Endothelial cell (in vitro differentiated cells): ENCODE results near the gene LPP. TPM values are rescaled to one million over a fixed set of nuclear protein-coding genes. Genes with fewer than 3 reads are reported as not detected.

Experiments
- DNase-seq: peaks from one replicate; pipeline ENCODE4 v3.0.0; 2021; ENCODE audit warnings: low spot score
- H3K27ac Mint-ChIP-seq: one replicate; pipeline ENCODE4 v1.8.0; 2021; ENCODE audit warnings: mixed read lengths, inconsistent platforms; ENCODE audit not compliant: unreplicated experiment
- H3K27me3 Mint-ChIP-seq: one replicate; pipeline ENCODE4 v1.8.0; 2021; ENCODE audit warnings: mild to moderate bottlenecking, moderate library complexity, mixed read lengths, inconsistent platforms; ENCODE audit not compliant: unreplicated experiment
- H3K36me3 Mint-ChIP-seq: one replicate; pipeline ENCODE4 v1.8.0; 2021; ENCODE audit warnings: mild to moderate bottlenecking, low read depth, mixed read lengths, inconsistent platforms; ENCODE audit not compliant: unreplicated experiment
- H3K4me1 Mint-ChIP-seq: one replicate; pipeline ENCODE4 v1.8.0; 2021; ENCODE audit warnings: mild to moderate bottlenecking, mixed read lengths, inconsistent platforms; ENCODE audit not compliant: unreplicated experiment
- H3K4me3 Mint-ChIP-seq: one replicate; pipeline ENCODE4 v1.8.0; 2021; ENCODE audit warnings: mild to moderate bottlenecking, mixed read lengths, inconsistent platforms; ENCODE audit not compliant: unreplicated experiment
- H3K9me3 Mint-ChIP-seq: one replicate; pipeline ENCODE4 v1.8.0; 2021; ENCODE audit warnings: mixed read lengths, inconsistent platforms; ENCODE audit not compliant: unreplicated experiment
- CTCF ChIP-seq: fragments of 200-600 bp; sonication (generic); IDR thresholded peaks from one replicate; pipeline ENCODE4 v1.5.0; 2021; ENCODE audit warnings: antibody characterized with exemption; ENCODE audit not compliant: unreplicated experiment
- total RNA-seq: library from RNA; stranded (reverse); fragmentation: NEBNext Ultra II Directional; extraction: Animal tissue kit (Norgen Biotek cat#: 25700); gene quantifications from one replicate; pipeline ENCODE4 v1.2.1, GENCODE V29; 2021; ENCODE audit not compliant: unreplicated experiment

The LPP gene
- total RNA-seq, 1 donor from 2014 or later, result 181 TPM

- H3K36me3 Mint-ChIP-seq, result peaks cover 19% of the 10 kb centered on the region
- no peaks in the 10 kb centered on the region for H3K9me3 Mint-ChIP-seq
- DNase-seq, result no peak
- peaks cover 5% of the 10 kb centered on the region for H3K27me3 Mint-ChIP-seq
- no peak overlapping the region for H3K27ac Mint-ChIP-seq
- peaks cover 38% of the 10 kb centered on the region for H3K4me1 Mint-ChIP-seq
- H3K4me3 Mint-ChIP-seq, result no peak overlapping the region
- TF ChIP-seq CTCF, result no peak
Measured at GRCh38 chr3:188209740-188210139, 55.8 kb downstream of the LPP start.

- H3K4me1 Mint-ChIP-seq, result peaks cover 27% of the 10 kb centered on the region
- no peak for DNase-seq
- peaks cover 5% of the 10 kb centered on the region for H3K27me3 Mint-ChIP-seq
- peaks cover 19% of the 10 kb centered on the region for H3K36me3 Mint-ChIP-seq
- no peak overlapping the region for H3K4me3 Mint-ChIP-seq
- no peak for TF ChIP-seq CTCF
- H3K9me3 Mint-ChIP-seq, result no peaks in the 10 kb centered on the region
- no peak overlapping the region for H3K27ac Mint-ChIP-seq
Measured at GRCh38 chr3:188211476-188211875, 57.5 kb downstream of the LPP start.

GRCh38 chr3:188212308-188212969, 58.5 kb downstream of the LPP start:
- Mint-ChIP-seq H3K4me3 (no peak overlapping the region), H3K9me3 (no peaks in the 10 kb centered on the region), H3K27me3 (peaks cover 5% of the 10 kb centered on the region), H3K4me1 (peaks cover 31% of the 10 kb centered on the region), H3K36me3 (peaks cover 19% of the 10 kb centered on the region), H3K27ac (peak overlapping the region; percentile 38)
- no peak for TF ChIP-seq CTCF
- no peak for DNase-seq

GRCh38 chr3:188214442-188214841, 60.5 kb downstream of the LPP start:
- peaks cover 5% of the 10 kb centered on the region for H3K27me3 Mint-ChIP-seq
- no peak for DNase-seq
- TF ChIP-seq CTCF, result no peak
- H3K9me3 Mint-ChIP-seq, result no peaks in the 10 kb centered on the region
- peaks cover 32% of the 10 kb centered on the region for H3K4me1 Mint-ChIP-seq
- H3K36me3 Mint-ChIP-seq, result peaks cover 19% of the 10 kb centered on the region
- H3K27ac Mint-ChIP-seq, result no peak overlapping the region
- no peak overlapping the region for H3K4me3 Mint-ChIP-seq

- Mint-ChIP-seq H3K9me3 (no peaks in the 10 kb centered on the region), H3K36me3 (peaks cover 17% of the 10 kb centered on the region), H3K27me3 (peaks cover 5% of the 10 kb centered on the region), H3K4me1 (peaks cover 32% of the 10 kb centered on the region), H3K27ac (no peak overlapping the region), H3K4me3 (no peak overlapping the region)
- no peak for DNase-seq
- no peak for TF ChIP-seq CTCF
Measured at GRCh38 chr3:188215129-188215528, 61.2 kb downstream of the LPP start.
